GM20000 (cell line): Measurements from ENCODE around the gene CFAP46.
"Not testable (repeated sequence)": the region's sequence is repeated elsewhere in the genome, so short reads cannot be mapped to it uniquely, and the experiment has no call there.

ENCODE experiments used
- DNase-seq: peaks from one replicate; pipeline ENCODE4 v3.0.0; 2012; ENCODE audit warnings: low spot score
- TF ChIP-seq, protein P1 (sequence below): IDR thresholded peaks from 2 replicates; pipeline ENCODE4 v1.5.1; 2012; ENCODE audit warnings: mild to moderate bottlenecking, control low read depth; ENCODE audit errors: extremely low read depth, missing control alignments

The CFAP46 gene

DNA sequence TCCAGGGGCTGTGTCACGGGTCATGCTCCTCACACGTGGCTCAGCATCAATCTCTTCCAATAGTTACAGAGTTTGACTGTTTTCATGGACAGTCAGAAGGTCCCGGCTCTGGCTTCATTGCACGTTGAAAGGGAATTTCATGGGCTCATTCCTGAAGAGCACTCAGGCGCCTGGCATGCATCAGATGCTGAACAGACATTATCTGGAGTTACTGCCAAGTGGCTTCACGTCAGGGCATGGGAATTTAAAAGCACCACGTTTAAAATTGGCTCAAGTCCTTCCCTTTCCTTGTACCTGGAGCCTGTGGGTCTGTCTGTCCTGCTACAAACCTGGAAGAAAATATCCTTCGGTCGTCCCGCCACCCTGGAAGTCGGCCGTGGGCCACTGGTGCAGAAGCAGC is 50.4 kb downstream of the CFAP46 start:
- DNase-seq = no peak

DNA sequence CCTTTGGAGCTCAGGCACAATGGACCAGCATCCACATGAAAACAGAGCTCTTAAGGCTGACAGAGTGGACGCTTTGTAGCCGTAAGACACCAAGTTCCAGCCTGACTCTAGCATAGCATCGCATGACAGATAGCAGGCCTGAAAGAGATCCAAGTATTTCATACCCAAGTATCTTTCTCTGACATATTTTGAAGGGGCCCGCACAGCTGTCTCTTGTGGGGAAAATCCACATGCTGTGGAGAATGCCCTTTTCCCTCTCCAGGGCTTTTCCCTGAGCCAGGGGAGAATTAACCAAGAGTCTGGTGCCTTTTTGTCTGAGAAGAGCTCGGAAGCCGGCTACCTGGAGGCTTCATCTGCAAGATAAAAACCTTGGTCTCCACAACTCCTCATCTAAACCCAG is 51.0 kb downstream of the CFAP46 start:
- TF ChIP-seq, protein P1, sequence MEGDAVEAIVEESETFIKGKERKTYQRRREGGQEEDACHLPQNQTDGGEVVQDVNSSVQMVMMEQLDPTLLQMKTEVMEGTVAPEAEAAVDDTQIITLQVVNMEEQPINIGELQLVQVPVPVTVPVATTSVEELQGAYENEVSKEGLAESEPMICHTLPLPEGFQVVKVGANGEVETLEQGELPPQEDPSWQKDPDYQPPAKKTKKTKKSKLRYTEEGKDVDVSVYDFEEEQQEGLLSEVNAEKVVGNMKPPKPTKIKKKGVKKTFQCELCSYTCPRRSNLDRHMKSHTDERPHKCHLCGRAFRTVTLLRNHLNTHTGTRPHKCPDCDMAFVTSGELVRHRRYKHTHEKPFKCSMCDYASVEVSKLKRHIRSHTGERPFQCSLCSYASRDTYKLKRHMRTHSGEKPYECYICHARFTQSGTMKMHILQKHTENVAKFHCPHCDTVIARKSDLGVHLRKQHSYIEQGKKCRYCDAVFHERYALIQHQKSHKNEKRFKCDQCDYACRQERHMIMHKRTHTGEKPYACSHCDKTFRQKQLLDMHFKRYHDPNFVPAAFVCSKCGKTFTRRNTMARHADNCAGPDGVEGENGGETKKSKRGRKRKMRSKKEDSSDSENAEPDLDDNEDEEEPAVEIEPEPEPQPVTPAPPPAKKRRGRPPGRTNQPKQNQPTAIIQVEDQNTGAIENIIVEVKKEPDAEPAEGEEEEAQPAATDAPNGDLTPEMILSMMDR = no peak
- DNase-seq = no peak

More for the DNA sequence above, 50.4 kb downstream of the CFAP46 start:
- TF ChIP-seq, protein P1 = no peak

DNA sequence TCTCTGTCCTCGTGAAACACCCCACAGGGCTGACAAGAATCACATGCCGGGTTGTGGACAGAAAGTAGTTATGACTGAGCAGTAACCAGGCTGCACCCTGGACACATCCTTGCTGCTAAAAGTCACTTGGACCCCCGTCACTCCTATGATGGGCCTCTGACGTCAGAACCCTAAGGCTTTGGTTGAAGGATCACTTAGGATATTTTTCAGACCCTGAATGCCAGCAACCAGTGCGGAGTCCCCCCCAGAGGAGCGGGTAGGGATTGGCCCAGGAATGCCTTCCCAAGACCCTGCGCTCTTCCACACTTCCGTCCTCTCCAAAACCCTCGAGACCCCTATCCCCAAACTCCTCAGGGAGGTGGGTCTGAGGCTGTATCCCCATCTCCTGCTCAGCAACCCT is 52.1 kb downstream of the CFAP46 start:
- TF ChIP-seq, protein P1 = no peak
- no peak for DNase-seq

DNA sequence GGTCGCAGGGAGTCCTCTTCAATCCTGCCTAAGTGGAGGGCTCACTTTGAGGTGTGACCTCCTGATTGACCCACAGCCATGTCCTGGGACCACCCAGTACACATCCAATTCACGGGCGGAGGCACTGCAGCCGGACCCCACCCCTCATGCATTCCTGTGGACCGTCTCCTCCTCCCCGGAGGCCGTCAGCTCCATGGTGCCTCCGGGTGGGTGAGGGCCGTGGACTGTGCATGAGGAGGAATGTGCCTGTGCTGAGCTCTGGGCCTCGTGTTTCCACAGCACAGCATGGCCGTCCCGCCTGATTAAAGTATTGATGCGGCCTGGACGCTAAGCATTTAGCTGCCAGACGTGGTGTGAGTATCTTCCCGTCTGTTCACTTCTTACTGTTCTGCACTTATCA is 52.8 kb downstream of the CFAP46 start:
- TF ChIP-seq, protein P1 = no peak
- DNase-seq = no peak

DNA sequence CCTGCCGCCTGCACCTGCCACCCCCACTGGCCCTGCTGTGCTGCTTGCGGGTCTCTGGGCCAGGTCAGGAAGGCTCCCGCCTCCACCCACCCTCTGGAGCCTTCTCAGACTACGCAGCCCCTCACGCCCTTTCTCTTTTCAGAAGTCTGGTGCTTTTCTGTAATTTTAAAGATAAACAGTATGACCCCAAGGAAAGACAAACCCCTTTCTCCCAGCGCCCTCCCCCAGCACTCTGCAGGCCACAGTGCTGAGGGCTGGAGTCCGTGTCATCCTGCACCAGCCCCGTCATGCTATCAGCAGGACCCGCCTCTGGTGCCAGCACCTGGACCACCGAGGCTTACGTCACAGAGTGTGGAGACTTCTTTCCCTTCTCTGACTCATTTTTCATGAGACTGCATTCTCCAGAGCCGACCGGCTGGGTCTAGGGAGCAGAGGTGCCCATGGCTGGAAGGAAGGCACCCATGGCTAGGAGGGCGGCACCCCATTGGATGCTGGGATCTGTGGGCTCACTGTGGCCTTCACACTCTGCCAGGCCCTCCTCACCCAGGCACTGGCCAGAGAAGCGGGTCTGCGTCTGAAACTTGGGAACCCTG is 53.4 kb downstream of the CFAP46 start:
- DNase-seq = no peak

DNA sequence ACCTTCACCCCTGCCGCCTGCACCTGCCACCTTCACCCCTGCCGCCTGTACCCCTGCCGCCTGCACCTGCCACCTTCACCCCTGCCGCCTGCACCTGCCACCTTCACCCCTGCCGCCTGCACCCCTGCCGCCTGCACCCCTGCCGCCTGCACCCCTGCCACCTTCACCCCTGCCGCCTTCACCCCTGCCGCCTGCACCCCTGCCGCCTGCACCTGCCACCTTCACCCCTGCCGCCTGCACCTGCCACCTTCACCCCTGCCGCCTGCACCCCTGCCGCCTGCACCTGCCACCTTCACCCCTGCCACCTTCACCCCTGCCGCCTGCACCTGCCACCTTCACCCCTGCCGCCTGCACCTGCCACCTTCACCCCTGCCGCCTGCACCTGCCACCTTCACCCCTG is 53.9 kb downstream of the CFAP46 start:
- DNase-seq = not testable (repeated sequence)

More for the DNA sequence above, 53.4 kb downstream of the CFAP46 start:
- TF ChIP-seq, protein P1 = no peak

DNA sequence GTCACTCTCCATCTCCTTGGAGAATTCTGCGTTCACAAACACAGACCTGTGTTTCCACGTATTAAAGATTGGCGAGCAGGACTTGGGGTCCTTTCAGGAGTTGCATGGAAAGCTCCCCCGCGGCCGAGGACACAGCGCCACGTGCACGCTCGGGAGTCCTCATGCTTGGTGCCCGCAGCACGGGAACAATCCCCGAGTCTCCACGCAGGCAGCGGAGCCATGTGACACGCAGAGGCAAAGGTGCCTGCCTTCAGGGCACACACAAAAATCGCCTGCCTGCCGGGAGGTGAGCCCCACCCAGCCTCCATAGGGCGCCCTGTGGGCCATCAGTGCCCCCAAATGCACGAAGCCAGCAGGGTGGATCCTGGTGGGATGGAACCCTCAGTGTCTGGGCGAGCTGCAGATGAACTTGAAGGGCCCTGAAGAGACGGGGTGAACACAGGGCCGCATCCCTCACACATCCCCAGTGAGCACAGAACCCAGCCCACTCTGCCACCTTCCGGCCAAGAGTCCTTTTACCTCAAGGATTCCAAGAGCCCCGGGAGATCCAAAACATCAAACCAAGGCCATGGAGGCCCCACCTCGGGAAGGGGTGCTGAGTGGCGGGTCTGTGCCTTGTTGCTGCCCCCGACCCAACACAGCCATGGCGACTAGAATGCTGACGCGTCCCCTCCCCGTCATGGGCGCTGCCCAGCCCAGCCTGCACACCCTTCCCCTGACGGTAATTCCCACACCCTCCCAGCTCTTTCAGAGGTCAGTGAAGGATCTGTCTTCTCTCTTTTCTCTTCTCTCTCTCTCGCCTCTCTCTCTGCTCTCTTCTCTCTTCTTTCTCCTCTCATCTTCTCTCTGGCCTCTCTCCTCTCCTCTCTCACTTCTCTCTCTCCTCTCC is 55.9 kb downstream of the CFAP46 start:
- no peak for DNase-seq
- TF ChIP-seq, protein P1 = no peak
